GM23338 (cell line): ENCODE data around the gene GPR78. TPM values are rescaled to one million over a fixed set of nuclear protein-coding genes. Genes with fewer than 3 reads are reported as not detected.

Source experiments
- ATAC-seq: fragments of 200-7000 bp; cut with Tn5 transposase; 3 replicates; pipeline ENCODE4 v1.9.1; 2020
- DNase-seq: peaks from one replicate; pipeline ENCODE4 v3.0.0-alpha.2; 2015; ENCODE audit warnings: low spot score
- H2AFZ ChIP-seq: fragments of 200-600 bp; sonication (generic); 2 replicates; pipeline ENCODE4 v1.8.0; 2016; ENCODE audit warnings: antibody characterized with exemption, mild to moderate bottlenecking, moderate library complexity
- H3F3A ChIP-seq: fragments of 200-600 bp; sonication (generic); replicated peaks from 2 replicates; pipeline ENCODE4 v1.8.0; 2017; ENCODE audit warnings: antibody characterized with exemption, mixed run types, low read depth
- H3K27ac ChIP-seq: fragments of 200-600 bp; sonication (generic); 2 replicates; pipeline ENCODE4 v1.6.1; 2016; ENCODE audit warnings: low read depth
- H3K27me3 ChIP-seq: fragments of 200-600 bp; sonication (generic); 2 replicates; pipeline ENCODE4 v1.8.0; 2016; ENCODE audit warnings: mild to moderate bottlenecking, mixed run types, moderate library complexity; ENCODE audit not compliant: insufficient read depth
- H3K36me3 ChIP-seq: fragments of 200-600 bp; sonication (generic); 2 replicates; pipeline ENCODE4 v1.8.0; 2016; ENCODE audit warnings: mild to moderate bottlenecking; ENCODE audit not compliant: insufficient read depth
- H3K4me1 ChIP-seq: fragments of 200-600 bp; sonication (generic); 2 replicates; pipeline ENCODE4 v1.8.0; 2016; ENCODE audit warnings: mild to moderate bottlenecking, moderate library complexity; ENCODE audit not compliant: insufficient read depth
- H3K4me2 ChIP-seq: fragments of 200-600 bp; sonication (generic); 2 replicates; pipeline ENCODE4 v1.7.1; 2017; ENCODE audit warnings: mixed run types
- H3K4me3 ChIP-seq: fragments of 200-600 bp; sonication (generic); 2 replicates; pipeline ENCODE4 v1.6.1; 2016; ENCODE audit warnings: mixed run types
- H3K79me2 ChIP-seq: fragments of 200-600 bp; sonication (generic); replicated peaks from 2 replicates; pipeline ENCODE4 v1.8.0; 2017; ENCODE audit warnings: mild to moderate bottlenecking; ENCODE audit not compliant: insufficient read depth
- H3K9me2 ChIP-seq: fragments of 200-600 bp; sonication (generic); 2 replicates; pipeline ENCODE4 v1.8.0; 2017; ENCODE audit not compliant: insufficient read depth
- H4K20me1 ChIP-seq: fragments of 200-600 bp; sonication (generic); replicated peaks from 2 replicates; pipeline ENCODE4 v1.8.0; 2017; ENCODE audit warnings: mild to moderate bottlenecking; ENCODE audit not compliant: insufficient read depth
- H3K27ac Mint-ChIP-seq: 2 replicates; pipeline ENCODE4 v1.8.0; 2020; ENCODE audit warnings: inconsistent platforms, mild to moderate bottlenecking, moderate library complexity, mixed read lengths
- H3K27me3 Mint-ChIP-seq: 3 replicates; pipeline ENCODE4 v1.8.0; 2022; ENCODE audit warnings: low read depth, mild to moderate bottlenecking, moderate library complexity, mixed read lengths, inconsistent platforms; ENCODE audit not compliant: insufficient read depth, poor library complexity
- H3K36me3 Mint-ChIP-seq: 3 replicates; pipeline ENCODE4 v1.8.0; 2021; ENCODE audit warnings: low read depth, mild to moderate bottlenecking, inconsistent platforms, moderate library complexity, mixed read lengths
- H3K4me1 Mint-ChIP-seq: 3 replicates; pipeline ENCODE4 v1.8.0; 2020; ENCODE audit warnings: mild to moderate bottlenecking, inconsistent platforms, mixed read lengths
- H3K4me3 Mint-ChIP-seq: 3 replicates; pipeline ENCODE4 v1.8.0; 2021; ENCODE audit warnings: moderate library complexity, mild to moderate bottlenecking, inconsistent platforms, mixed read lengths
- H3K9me3 Mint-ChIP-seq: 3 replicates; pipeline ENCODE4 v1.8.0; 2020; ENCODE audit warnings: moderate library complexity, mild to moderate bottlenecking, inconsistent platforms, mixed read lengths
- CREB1 ChIP-seq: fragments of 250-450 bp; sonication (Bioruptor Pico); IDR thresholded peaks from 2 replicates; pipeline ENCODE4 v1.5.0; 2020; ENCODE audit warnings: low read depth, mild to moderate bottlenecking, moderate library complexity
- CTCF ChIP-seq, 2 experiments: fragments of 200-600 bp in 1 of 2; sonication (generic) in 1 of 2; conservative IDR thresholded peaks; 2 replicates each; pipeline versions ENCODE4 v1.5.1 to v1.6.1; 2016 to 2017; ENCODE audit warnings: antibody characterized with exemption in 2 of 2, low read depth in 2 of 2, mild to moderate bottlenecking in 2 of 2, moderate library complexity in 1 of 2
- EZH2phosphoT487 ChIP-seq: fragments of 200-600 bp; sonication (generic); IDR thresholded peaks from one replicate; pipeline ENCODE4 v1.8.1; 2018; ENCODE audit warnings: antibody characterized with exemption; ENCODE audit not compliant: unreplicated experiment
- JUNB ChIP-seq: IDR thresholded peaks from one replicate; pipeline ENCODE4 v1.6.1; 2016; ENCODE audit warnings: antibody characterized with exemption; ENCODE audit not compliant: unreplicated experiment
- POLR2AphosphoS5 ChIP-seq: IDR thresholded peaks from 2 replicates; pipeline ENCODE4 v1.6.1; 2016; ENCODE audit warnings: antibody characterized with exemption, low read depth
- REST ChIP-seq: IDR thresholded peaks from one replicate; pipeline ENCODE4 v1.6.1; 2018; ENCODE audit warnings: antibody characterized with exemption; ENCODE audit not compliant: unreplicated experiment
- STAT1 ChIP-seq: IDR thresholded peaks from one replicate; pipeline ENCODE4 v1.6.1; 2016; ENCODE audit warnings: antibody characterized with exemption; ENCODE audit not compliant: unreplicated experiment
- ZNF462 ChIP-seq: fragments of 250-450 bp; sonication (Bioruptor Pico); IDR thresholded peaks from 2 replicates; pipeline ENCODE4 v1.5.0; 2020; ENCODE audit warnings: mild to moderate bottlenecking, moderate library complexity
- polyA plus RNA-seq: library from polyadenylated mRNA; unstranded; fragments of >200 nt; fragmentation: Nextera tagmentation; extraction: Ambion mirVana; gene quantifications from 2 replicates; pipeline ENCODE4 v1.2.1, GENCODE V29; 2016
- total RNA-seq: library from RNA; depleted of rRNA; stranded (reverse); fragments of >200 nt; shearing (Covaris generic); gene quantifications from 2 replicates; pipeline ENCODE4 v1.2.3, GENCODE V29; 2014

The GPR78 gene
- total and polyA plus RNA-seq, 2 experiments from 2014 or later: 0.82 to 2.7 TPM

GRCh38 chr4:8540586-8540985 is 39.6 kb upstream of the GPR78 start (continued):
- no peak for TF ChIP-seq ZNF462 (CRISPR knock-in tag)
- TF ChIP-seq EZH2phosphoT487: no peak
- TF ChIP-seq POLR2AphosphoS5: no peak

GRCh38 chr4:8540991-8541390 is 39.2 kb upstream of the GPR78 start:
- Histone ChIP-seq H4K20me1 (no peaks in the 10 kb centered on the region), H3F3A (no peaks in the 10 kb centered on the region), H2AFZ (no peak overlapping the region), H3K27me3 (no peaks in the 10 kb centered on the region), H3K9me2 (no peaks in the 10 kb centered on the region), H3K79me2 (no peaks in the 10 kb centered on the region), H3K36me3 (no peaks in the 10 kb centered on the region), H3K27ac (no peak overlapping the region), H3K4me1 (peaks cover 5% of the 10 kb centered on the region), H3K4me2 (no peak overlapping the region), H3K4me3 (no peak overlapping the region)
- DNase-seq: no peak
- ATAC-seq: no peak
- peaks cover 12% of the 10 kb centered on the region for H3K4me1 Mint-ChIP-seq
- TF ChIP-seq CREB1 (CRISPR knock-in tag) (no peak), POLR2AphosphoS5 (no peak), STAT1 (no peak), JUNB (no peak), CTCF (conservative IDR thresholded peaks at IDR 0.05; ENCODE audit: low read depth in 2 of 2) (no peak), REST (no peak)
- H3K27me3 Mint-ChIP-seq: peaks cover 9% of the 10 kb centered on the region
- H3K27ac Mint-ChIP-seq: no peak overlapping the region
- H3K9me3 Mint-ChIP-seq: no peaks in the 10 kb centered on the region
- no peaks in the 10 kb centered on the region for H3K36me3 Mint-ChIP-seq
- H3K4me3 Mint-ChIP-seq: no peak overlapping the region
